Measurements from ENCODE around the gene SRPK1.
A peak's percentile ranks its signal among the peaks of the same experiment; 100 is the strongest.
"Not testable (repeated sequence)": the region's sequence is repeated elsewhere in the genome, so short reads cannot be mapped to it uniquely, and the experiment has no call there.

Gene SRPK1

GRCh38 chr6:35929601-35930000, 8.7 kb upstream of the SRPK1 start:
- DNase-seq = no peak

GRCh38 chr6:35926509-35927215, 5.8 kb upstream of the SRPK1 start:
- no peak for DNase-seq

GRCh38 chr6:35925961-35926360, 5.1 kb upstream of the SRPK1 start:
- DNase-seq = no peak

GRCh38 chr6:35924146-35924545, 3.2 kb upstream of the SRPK1 start:
- DNase-seq = no peak

GRCh38 chr6:35922139-35922554, 1.2 kb upstream of the SRPK1 start:
- DNase-seq = no peak

GRCh38 chr6:35919827-35920751, 809 bp downstream of the SRPK1 start:
- DNase-seq = peak; percentile 60

GRCh38 chr6:35919085-35919826, 1.6 kb downstream of the SRPK1 start:
- no peak for DNase-seq

- DNase-seq = not testable (repeated sequence)
Measured at GRCh38 chr6:35916893-35917292, 4.0 kb downstream of the SRPK1 start.

- no peak for DNase-seq
Measured at GRCh38 chr6:35916056-35916455, 4.8 kb downstream of the SRPK1 start.

- no peak for DNase-seq
Measured at GRCh38 chr6:35914536-35914935, 6.4 kb downstream of the SRPK1 start.

- no peak for DNase-seq
Measured at GRCh38 chr6:35911871-35912653, 8.8 kb downstream of the SRPK1 start.

GRCh38 chr6:35909571-35909970, 11.3 kb downstream of the SRPK1 start:
- not testable (repeated sequence) for DNase-seq

GRCh38 chr6:35908753-35909401, 12.0 kb downstream of the SRPK1 start:
- not testable (repeated sequence) for DNase-seq

- no peak for DNase-seq
Measured at GRCh38 chr6:35907750-35908149, 13.1 kb downstream of the SRPK1 start.

GRCh38 chr6:35906499-35906846, 14.4 kb downstream of the SRPK1 start:
- DNase-seq = no peak

- DNase-seq = no peak
Measured at GRCh38 chr6:35905841-35906498, 14.9 kb downstream of the SRPK1 start.

- no peak for DNase-seq
Measured at GRCh38 chr6:35905141-35905785, 15.6 kb downstream of the SRPK1 start.

GRCh38 chr6:35903679-35904078, 17.2 kb downstream of the SRPK1 start:
- no peak for DNase-seq

- DNase-seq = no peak
Measured at GRCh38 chr6:35900448-35900847, 20.4 kb downstream of the SRPK1 start.

- no peak for DNase-seq
Measured at GRCh38 chr6:35898003-35898402, 22.9 kb downstream of the SRPK1 start.

- DNase-seq = no peak
Measured at GRCh38 chr6:35897486-35897885, 23.4 kb downstream of the SRPK1 start.
